Measurements from ENCODE around the gene OR2W1.

Gene OR2W1, protein sequence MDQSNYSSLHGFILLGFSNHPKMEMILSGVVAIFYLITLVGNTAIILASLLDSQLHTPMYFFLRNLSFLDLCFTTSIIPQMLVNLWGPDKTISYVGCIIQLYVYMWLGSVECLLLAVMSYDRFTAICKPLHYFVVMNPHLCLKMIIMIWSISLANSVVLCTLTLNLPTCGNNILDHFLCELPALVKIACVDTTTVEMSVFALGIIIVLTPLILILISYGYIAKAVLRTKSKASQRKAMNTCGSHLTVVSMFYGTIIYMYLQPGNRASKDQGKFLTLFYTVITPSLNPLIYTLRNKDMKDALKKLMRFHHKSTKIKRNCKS

GRCh38 chr6:29045075-29045474 lies at the start of gene OR2W1:
OR2W1 (minus strand) TSS chr6:29045175; CDS start chr6:29045175, 0 bp downstream.
- no peak within 1 kb of the TSS for H3K4me3 ChIP-seq (ENCODE audit: control insufficient read depth, low read depth, low read length)
- TF ChIP-seq, protein P1, sequence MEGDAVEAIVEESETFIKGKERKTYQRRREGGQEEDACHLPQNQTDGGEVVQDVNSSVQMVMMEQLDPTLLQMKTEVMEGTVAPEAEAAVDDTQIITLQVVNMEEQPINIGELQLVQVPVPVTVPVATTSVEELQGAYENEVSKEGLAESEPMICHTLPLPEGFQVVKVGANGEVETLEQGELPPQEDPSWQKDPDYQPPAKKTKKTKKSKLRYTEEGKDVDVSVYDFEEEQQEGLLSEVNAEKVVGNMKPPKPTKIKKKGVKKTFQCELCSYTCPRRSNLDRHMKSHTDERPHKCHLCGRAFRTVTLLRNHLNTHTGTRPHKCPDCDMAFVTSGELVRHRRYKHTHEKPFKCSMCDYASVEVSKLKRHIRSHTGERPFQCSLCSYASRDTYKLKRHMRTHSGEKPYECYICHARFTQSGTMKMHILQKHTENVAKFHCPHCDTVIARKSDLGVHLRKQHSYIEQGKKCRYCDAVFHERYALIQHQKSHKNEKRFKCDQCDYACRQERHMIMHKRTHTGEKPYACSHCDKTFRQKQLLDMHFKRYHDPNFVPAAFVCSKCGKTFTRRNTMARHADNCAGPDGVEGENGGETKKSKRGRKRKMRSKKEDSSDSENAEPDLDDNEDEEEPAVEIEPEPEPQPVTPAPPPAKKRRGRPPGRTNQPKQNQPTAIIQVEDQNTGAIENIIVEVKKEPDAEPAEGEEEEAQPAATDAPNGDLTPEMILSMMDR (IDR thresholded peaks at IDR 0.05; ENCODE audit: control insufficient read depth, insufficient read depth, low read depth, low read length, missing control alignments), result no peak
- no peak for DNase-seq (ENCODE audit: low read depth)

- DNase-seq (ENCODE audit: low read depth), result no peak
- no peak overlapping the region for H3K4me3 ChIP-seq (ENCODE audit: control insufficient read depth, low read depth, low read length)
- TF ChIP-seq, protein P1 (IDR thresholded peaks at IDR 0.05; ENCODE audit: control insufficient read depth, insufficient read depth, low read depth, low read length, missing control alignments), result no peak
Observed at GRCh38 chr6:29092957-29093356, 48.0 kb upstream of the OR2W1 start.

- no peak for DNase-seq (ENCODE audit: low read depth)
- TF ChIP-seq, protein P1 (IDR thresholded peaks at IDR 0.05; ENCODE audit: control insufficient read depth, insufficient read depth, low read depth, low read length, missing control alignments), result no peak
- H3K4me3 ChIP-seq (ENCODE audit: control insufficient read depth, low read depth, low read length), result no peak within 1 kb of the TSS
Observed at GRCh38 chr6:29087213-29087612, 42.2 kb upstream of the OR2W1 start, which contains the start of gene OR2B3. OR2B3 (minus strand) TSS chr6:29087313; CDS start chr6:29087248, 65 bp downstream.

- no peak overlapping the region for H3K4me3 ChIP-seq (ENCODE audit: control insufficient read depth, low read depth, low read length)
- DNase-seq (ENCODE audit: low read depth), result no peak
- TF ChIP-seq, protein P1 (IDR thresholded peaks at IDR 0.05; ENCODE audit: control insufficient read depth, insufficient read depth, low read depth, low read length, missing control alignments), result no peak
Observed at GRCh38 chr6:29082457-29082856, 37.5 kb upstream of the OR2W1 start.

DNA sequence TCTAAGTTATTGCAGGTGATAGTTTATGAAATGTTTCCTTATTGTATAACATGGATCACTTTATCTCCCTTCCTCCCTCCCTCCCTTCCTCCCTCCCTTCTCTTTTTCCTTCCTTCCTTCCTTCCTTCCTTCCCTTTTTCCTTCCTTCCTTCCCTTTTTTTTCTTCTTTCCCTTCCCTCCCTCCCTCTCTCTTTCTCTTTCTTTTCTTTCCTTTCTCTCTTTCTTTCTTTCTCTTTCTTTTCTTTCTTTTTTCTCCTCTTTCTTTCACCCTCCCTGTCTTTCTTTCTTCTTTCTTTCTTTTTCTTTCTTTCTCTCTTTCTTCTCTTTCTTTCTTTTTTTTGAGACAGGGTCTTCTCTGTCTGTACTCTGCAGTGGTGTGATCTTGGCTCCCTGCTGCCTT lies 36.3 kb upstream of the OR2W1 start:
- no peak for DNase-seq (ENCODE audit: low read depth)
- no peak overlapping the region for H3K4me3 ChIP-seq (ENCODE audit: control insufficient read depth, low read depth, low read length)
- TF ChIP-seq, protein P1 (IDR thresholded peaks at IDR 0.05; ENCODE audit: control insufficient read depth, insufficient read depth, low read depth, low read length, missing control alignments), result no peak

- TF ChIP-seq, protein P1 (IDR thresholded peaks at IDR 0.05; ENCODE audit: control insufficient read depth, insufficient read depth, low read depth, low read length, missing control alignments), result no peak
- no peak overlapping the region for H3K4me3 ChIP-seq (ENCODE audit: control insufficient read depth, low read depth, low read length)
Observed at GRCh38 chr6:29079203-29079602, 34.2 kb upstream of the OR2W1 start.

More at GRCh38 chr6:29079203-29079602, 34.2 kb upstream of the OR2W1 start:
- DNase-seq (ENCODE audit: low read depth), result no peak

All from AG09309 (cell line).